GM19397 (cell line): Measurements from ENCODE around the gene ZCCHC3.

ENCODE experiments used
- ATAC-seq: cut with Tn5 transposase; IDR thresholded peaks from one replicate; pipeline ENCODE4 v1.9.1; 2021; ENCODE audit warnings: mild to moderate bottlenecking, moderate library complexity; ENCODE audit not compliant: unreplicated experiment

Gene ZCCHC3

GRCh38 chr20:278607-279571 is 18.5 kb upstream of the ZCCHC3 start:
- ATAC-seq = no peak

GRCh38 chr20:284172-284571 is 13.2 kb upstream of the ZCCHC3 start:
- no peak for ATAC-seq

GRCh38 chr20:286508-286907 is 10.9 kb upstream of the ZCCHC3 start:
- ATAC-seq = no peak

- no peak for ATAC-seq
These were observed 8.2 kb upstream of the ZCCHC3 start for GRCh38 chr20:288956-289692.

- ATAC-seq = no peak
These were observed 7.7 kb upstream of the ZCCHC3 start for GRCh38 chr20:289693-290083.

- ATAC-seq = peak; percentile 85
These were observed 7.1 kb upstream of the ZCCHC3 start, which contains the start of gene C20orf96 for GRCh38 chr20:290084-290831. TSS of gene C20orf96 (minus strand) at chr20:290750. CDS start at chr20:290610, 140 bp downstream.

- no peak for ATAC-seq
These were observed 2.8 kb upstream of the ZCCHC3 start for GRCh38 chr20:294602-295001.

GRCh38 chr20:295804-296203 is 1.6 kb upstream of the ZCCHC3 start:
- no peak for ATAC-seq

GRCh38 chr20:297925-298775 is 780 bp downstream of the ZCCHC3 start:
- ATAC-seq = peak; percentile 24

- ATAC-seq = no peak
These were observed 1.5 kb downstream of the ZCCHC3 start for GRCh38 chr20:298776-299391.

GRCh38 chr20:300345-300990 is 3.1 kb downstream of the ZCCHC3 start:
- no peak for ATAC-seq

GRCh38 chr20:301886-302848 is 4.8 kb downstream of the ZCCHC3 start:
- ATAC-seq = no peak

- ATAC-seq = no peak
These were observed 8.4 kb downstream of the ZCCHC3 start for GRCh38 chr20:305745-306144.

GRCh38 chr20:308427-309038 is 11.2 kb downstream of the ZCCHC3 start:
- ATAC-seq = no peak

GRCh38 chr20:309306-309840 is 12.0 kb downstream of the ZCCHC3 start:
- ATAC-seq = no peak

- peak; percentile 99 for ATAC-seq
These were observed 12.7 kb downstream of the ZCCHC3 start for GRCh38 chr20:309841-310644.

- no peak for ATAC-seq
These were observed 13.3 kb downstream of the ZCCHC3 start for GRCh38 chr20:310645-311044.
